ENCODE data around the gene KCNH1.

The KCNH1 gene

DNA sequence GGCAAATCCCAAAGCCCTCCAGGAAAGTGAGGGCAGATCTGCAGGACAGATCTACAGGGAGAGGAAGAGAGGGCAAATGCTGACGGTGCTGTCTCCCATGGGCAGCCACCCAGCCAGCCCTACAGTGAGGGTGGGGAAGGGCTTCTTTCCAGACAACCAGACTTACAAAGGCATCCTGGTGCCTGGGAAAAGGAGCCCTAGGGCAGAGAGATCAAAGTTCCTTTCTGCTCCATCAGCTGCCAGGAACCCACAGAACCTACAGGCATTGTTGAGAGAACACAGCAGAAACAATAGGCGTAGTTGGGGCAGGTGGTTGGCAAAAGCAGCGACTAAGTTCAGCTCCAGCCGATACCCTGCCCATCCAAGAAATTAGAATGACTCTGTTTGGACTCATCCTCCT, 332.4 kb downstream of the KCNH1 start (continued):
- TF ChIP-seq ZNF510 (tag by site-specific recombination; IDR thresholded peaks at IDR 0.05; ENCODE audit: insufficient replicate concordance) (no peak), ZNF112 (tag by site-specific recombination; IDR thresholded peaks at IDR 0.05) (no peak)

DNA sequence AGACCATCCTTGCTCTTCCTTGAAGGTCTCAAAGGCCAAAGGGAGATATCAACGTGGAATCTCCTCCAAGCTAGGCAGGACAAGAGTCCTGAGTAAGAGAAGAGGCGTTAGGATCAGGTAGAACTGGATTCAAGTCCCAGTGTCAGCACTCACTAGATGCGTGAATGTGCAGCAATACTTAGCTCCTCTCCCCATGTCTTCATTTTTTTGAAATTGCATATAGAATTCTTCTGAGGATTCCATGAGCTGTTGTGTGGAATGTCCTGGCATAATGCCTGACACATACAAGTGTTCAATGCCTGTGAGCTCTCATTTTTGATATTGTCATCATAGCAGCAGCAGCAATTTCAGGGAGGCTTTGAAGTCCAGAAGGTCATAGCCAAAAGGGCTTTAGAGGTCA, 333.2 kb downstream of the KCNH1 start:
- no peak overlapping the region for H3K4me3 ChIP-seq (ENCODE audit: low read depth, low read length)
- no peaks in the 10 kb centered on the region for H3K36me3 ChIP-seq (ENCODE audit: control insufficient read depth in 2 of 2, insufficient read depth in 1 of 2, low read length in 2 of 2)
- H3K4me1 ChIP-seq (ENCODE audit: control insufficient read depth, insufficient read depth, low read length), result no peaks in the 10 kb centered on the region
- no peaks in the 10 kb centered on the region for H3K9me3 ChIP-seq (ENCODE audit: control insufficient read depth, insufficient read depth, low read depth, low read length)
- no peak overlapping the region for H3K27ac ChIP-seq (ENCODE audit: extremely low read depth, low read depth, low read length)
- TF ChIP-seq, protein P1, sequence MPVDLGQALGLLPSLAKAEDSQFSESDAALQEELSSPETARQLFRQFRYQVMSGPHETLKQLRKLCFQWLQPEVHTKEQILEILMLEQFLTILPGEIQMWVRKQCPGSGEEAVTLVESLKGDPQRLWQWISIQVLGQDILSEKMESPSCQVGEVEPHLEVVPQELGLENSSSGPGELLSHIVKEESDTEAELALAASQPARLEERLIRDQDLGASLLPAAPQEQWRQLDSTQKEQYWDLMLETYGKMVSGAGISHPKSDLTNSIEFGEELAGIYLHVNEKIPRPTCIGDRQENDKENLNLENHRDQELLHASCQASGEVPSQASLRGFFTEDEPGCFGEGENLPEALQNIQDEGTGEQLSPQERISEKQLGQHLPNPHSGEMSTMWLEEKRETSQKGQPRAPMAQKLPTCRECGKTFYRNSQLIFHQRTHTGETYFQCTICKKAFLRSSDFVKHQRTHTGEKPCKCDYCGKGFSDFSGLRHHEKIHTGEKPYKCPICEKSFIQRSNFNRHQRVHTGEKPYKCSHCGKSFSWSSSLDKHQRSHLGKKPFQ (tag by site-specific recombination; IDR thresholded peaks at IDR 0.05), result no peak
- TF ChIP-seq ZBTB48 (tag by site-specific recombination; IDR thresholded peaks at IDR 0.05), result no peak
- TF ChIP-seq, protein P2, sequence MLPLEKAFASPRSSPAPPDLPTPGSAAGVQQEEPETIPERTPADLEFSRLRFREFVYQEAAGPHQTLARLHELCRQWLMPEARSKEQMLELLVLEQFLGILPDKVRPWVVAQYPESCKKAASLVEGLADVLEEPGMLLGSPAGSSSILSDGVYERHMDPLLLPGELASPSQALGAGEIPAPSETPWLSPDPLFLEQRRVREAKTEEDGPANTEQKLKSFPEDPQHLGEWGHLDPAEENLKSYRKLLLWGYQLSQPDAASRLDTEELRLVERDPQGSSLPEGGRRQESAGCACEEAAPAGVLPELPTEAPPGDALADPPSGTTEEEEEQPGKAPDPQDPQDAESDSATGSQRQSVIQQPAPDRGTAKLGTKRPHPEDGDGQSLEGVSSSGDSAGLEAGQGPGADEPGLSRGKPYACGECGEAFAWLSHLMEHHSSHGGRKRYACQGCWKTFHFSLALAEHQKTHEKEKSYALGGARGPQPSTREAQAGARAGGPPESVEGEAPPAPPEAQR (tag by site-specific recombination; IDR thresholded peaks at IDR 0.05), result no peak
- TF ChIP-seq ZNF174 (tag by site-specific recombination; IDR thresholded peaks at IDR 0.05), result no peak
- TF ChIP-seq, protein P3, sequence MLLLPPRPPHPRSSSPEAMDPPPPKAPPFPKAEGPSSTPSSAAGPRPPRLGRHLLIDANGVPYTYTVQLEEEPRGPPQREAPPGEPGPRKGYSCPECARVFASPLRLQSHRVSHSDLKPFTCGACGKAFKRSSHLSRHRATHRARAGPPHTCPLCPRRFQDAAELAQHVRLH (tag by site-specific recombination; IDR thresholded peaks at IDR 0.05), result no peak
- TF ChIP-seq ZNF558 (tag by site-specific recombination; IDR thresholded peaks at IDR 0.05), result no peak
- TF ChIP-seq ZNF404 (tag by site-specific recombination; IDR thresholded peaks at IDR 0.05), result no peak
- ChIA-PET POLR2A (no interaction called here), CTCF (no interaction called here)

DNA sequence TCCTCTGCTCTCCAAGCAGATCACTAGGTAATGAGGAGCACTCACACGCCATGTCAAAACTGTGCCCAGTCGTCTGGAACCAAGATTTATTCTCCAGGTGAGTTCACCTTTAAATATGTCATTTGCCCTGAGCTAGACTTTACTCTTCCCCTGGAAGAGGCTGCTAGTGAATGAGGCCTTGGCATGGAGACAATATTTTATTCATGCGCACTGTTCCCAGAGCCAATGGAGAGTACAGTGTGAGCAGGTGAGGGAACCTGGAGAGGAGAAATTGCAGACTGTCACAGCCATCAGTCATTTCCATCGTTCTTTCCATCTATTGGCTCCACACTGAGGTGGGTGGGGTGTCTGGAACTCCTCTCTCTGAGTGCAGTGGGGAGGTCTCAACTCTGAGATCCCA, 333.6 kb downstream of the KCNH1 start:
- ChIA-PET CTCF (interaction anchor here (0.6 kb wide), 1 partner anchor 1496 kb away, joined by 4 read pairs; no protein-coding TSS in a partner anchor), POLR2A (no interaction called here)
- Histone ChIP-seq H3K36me3 (ENCODE audit: control insufficient read depth in 2 of 2, insufficient read depth in 1 of 2, low read length in 2 of 2) (no peaks in the 10 kb centered on the region), H3K4me3 (ENCODE audit: low read depth, low read length) (no peak overlapping the region), H3K4me1 (ENCODE audit: control insufficient read depth, insufficient read depth, low read length) (no peaks in the 10 kb centered on the region; the same call in 1 of the 2 replicates), H3K27ac (ENCODE audit: extremely low read depth, low read depth, low read length) (no peak overlapping the region), H3K9me3 (ENCODE audit: control insufficient read depth, insufficient read depth, low read depth, low read length) (no peaks in the 10 kb centered on the region)
- no peak for TF ChIP-seq HOXC10 (CRISPR knock-in tag; IDR thresholded peaks at IDR 0.05)
- TF ChIP-seq ZNF791 (tag by site-specific recombination; IDR thresholded peaks at IDR 0.05), result no peak
- TF ChIP-seq, protein P4, sequence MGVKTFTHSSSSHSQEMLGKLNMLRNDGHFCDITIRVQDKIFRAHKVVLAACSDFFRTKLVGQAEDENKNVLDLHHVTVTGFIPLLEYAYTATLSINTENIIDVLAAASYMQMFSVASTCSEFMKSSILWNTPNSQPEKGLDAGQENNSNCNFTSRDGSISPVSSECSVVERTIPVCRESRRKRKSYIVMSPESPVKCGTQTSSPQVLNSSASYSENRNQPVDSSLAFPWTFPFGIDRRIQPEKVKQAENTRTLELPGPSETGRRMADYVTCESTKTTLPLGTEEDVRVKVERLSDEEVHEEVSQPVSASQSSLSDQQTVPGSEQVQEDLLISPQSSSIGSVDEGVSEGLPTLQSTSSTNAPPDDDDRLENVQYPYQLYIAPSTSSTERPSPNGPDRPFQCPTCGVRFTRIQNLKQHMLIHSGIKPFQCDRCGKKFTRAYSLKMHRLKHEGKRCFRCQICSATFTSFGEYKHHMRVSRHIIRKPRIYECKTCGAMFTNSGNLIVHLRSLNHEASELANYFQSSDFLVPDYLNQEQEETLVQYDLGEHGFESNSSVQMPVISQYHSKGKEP (tag by site-specific recombination; IDR thresholded peaks at IDR 0.05), result no peak
- no peak for TF ChIP-seq ZNF549 (tag by site-specific recombination; IDR thresholded peaks at IDR 0.05)
- TF ChIP-seq, protein P5, sequence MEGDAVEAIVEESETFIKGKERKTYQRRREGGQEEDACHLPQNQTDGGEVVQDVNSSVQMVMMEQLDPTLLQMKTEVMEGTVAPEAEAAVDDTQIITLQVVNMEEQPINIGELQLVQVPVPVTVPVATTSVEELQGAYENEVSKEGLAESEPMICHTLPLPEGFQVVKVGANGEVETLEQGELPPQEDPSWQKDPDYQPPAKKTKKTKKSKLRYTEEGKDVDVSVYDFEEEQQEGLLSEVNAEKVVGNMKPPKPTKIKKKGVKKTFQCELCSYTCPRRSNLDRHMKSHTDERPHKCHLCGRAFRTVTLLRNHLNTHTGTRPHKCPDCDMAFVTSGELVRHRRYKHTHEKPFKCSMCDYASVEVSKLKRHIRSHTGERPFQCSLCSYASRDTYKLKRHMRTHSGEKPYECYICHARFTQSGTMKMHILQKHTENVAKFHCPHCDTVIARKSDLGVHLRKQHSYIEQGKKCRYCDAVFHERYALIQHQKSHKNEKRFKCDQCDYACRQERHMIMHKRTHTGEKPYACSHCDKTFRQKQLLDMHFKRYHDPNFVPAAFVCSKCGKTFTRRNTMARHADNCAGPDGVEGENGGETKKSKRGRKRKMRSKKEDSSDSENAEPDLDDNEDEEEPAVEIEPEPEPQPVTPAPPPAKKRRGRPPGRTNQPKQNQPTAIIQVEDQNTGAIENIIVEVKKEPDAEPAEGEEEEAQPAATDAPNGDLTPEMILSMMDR (tag by site-specific recombination; IDR thresholded peaks at IDR 0.05), result no peak
- TF ChIP-seq, protein P6, sequence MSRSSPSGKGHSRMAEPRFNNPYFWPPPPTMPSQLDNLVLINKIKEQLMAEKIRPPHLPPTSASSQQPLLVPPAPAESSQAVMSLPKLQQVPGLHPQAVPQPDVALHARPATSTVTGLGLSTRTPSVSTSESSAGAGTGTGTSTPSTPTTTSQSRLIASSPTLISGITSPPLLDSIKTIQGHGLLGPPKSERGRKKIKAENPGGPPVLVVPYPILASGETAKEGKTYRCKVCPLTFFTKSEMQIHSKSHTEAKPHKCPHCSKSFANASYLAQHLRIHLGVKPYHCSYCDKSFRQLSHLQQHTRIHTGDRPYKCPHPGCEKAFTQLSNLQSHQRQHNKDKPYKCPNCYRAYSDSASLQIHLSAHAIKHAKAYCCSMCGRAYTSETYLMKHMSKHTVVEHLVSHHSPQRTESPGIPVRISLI (tag by site-specific recombination; IDR thresholded peaks at IDR 0.05), result no peak
- no peak for TF ChIP-seq ZNF37A (tag by site-specific recombination; IDR thresholded peaks at IDR 0.05)
- no peak for TF ChIP-seq ZNF521 (tag by site-specific recombination; IDR thresholded peaks at IDR 0.05)
- no peak for TF ChIP-seq HOXA7 (CRISPR knock-in tag; IDR thresholded peaks at IDR 0.05; ENCODE audit: borderline replicate concordance)
- TF ChIP-seq ZFP3 (tag by site-specific recombination; IDR thresholded peaks at IDR 0.05; ENCODE audit: low read depth), result no peak
- TF ChIP-seq, protein P7, sequence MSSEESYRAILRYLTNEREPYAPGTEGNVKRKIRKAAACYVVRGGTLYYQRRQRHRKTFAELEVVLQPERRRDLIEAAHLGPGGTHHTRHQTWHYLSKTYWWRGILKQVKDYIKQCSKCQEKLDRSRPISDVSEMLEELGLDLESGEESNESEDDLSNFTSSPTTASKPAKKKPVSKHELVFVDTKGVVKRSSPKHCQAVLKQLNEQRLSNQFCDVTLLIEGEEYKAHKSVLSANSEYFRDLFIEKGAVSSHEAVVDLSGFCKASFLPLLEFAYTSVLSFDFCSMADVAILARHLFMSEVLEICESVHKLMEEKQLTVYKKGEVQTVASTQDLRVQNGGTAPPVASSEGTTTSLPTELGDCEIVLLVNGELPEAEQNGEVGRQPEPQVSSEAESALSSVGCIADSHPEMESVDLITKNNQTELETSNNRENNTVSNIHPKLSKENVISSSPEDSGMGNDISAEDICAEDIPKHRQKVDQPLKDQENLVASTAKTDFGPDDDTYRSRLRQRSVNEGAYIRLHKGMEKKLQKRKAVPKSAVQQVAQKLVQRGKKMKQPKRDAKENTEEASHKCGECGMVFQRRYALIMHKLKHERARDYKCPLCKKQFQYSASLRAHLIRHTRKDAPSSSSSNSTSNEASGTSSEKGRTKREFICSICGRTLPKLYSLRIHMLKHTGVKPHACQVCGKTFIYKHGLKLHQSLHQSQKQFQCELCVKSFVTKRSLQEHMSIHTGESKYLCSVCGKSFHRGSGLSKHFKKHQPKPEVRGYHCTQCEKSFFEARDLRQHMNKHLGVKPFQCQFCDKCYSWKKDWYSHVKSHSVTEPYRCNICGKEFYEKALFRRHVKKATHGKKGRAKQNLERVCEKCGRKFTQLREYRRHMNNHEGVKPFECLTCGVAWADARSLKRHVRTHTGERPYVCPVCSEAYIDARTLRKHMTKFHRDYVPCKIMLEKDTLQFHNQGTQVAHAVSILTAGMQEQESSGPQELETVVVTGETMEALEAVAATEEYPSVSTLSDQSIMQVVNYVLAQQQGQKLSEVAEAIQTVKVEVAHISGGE (tag by site-specific recombination; conservative IDR thresholded peaks at IDR 0.05; ENCODE audit: low read depth), result no peak
- no peak for TF ChIP-seq ZNF133 (tag by site-specific recombination; IDR thresholded peaks at IDR 0.05)

All from HEK293 (cell line).